ENCODE results near the gene LCN12.
A peak's percentile ranks its signal among the peaks of the same experiment; 100 is the strongest.

Gene LCN12

DNA sequence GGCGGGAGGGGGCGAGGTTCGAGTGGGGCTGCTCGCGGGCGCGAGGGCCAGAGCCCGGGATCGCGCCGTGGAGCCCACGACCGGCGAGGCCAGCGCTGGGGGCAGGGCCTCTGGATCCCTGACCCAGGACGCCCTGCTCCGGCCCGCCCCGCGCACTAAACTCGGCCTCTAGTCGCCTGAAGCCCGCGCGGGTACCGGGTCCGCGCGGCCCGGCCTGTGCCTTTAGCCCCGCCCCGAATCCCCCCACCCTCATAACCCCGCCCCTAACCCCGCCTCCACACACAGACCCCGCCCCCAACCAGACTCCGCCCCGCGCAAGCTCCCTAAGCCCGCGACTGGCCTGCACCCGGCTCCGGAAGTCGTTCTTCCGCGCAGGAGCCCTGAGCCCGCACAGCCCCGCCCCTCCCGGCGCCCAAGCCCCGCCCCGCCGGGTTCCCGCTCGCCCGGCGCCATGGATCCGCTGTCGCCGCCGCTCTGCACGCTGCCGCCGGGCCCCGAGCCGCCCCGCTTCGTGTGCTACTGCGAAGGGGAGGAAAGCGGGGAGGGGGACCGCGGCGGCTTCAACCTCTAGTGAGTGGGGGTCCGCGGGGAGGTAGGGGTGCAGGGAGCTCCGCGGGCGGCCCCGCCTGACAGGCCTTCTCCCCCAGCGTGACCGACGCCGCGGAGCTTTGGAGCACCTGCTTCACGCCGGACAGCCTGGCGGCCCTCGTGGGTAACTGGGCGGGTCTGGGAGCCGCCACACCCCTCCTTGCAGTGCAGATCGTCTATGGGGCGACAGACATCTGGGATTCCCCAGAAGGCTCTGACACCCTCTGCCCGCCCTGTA lies 40.1 kb downstream of the LCN12 start, which contains the start of gene PAXX:
PAXX (plus strand) TSS at position 430 of the 826 bp plus-strand sequence; CDS start at position 452, 22 bp downstream.
- peak; percentile 94 for DNase-seq

DNA sequence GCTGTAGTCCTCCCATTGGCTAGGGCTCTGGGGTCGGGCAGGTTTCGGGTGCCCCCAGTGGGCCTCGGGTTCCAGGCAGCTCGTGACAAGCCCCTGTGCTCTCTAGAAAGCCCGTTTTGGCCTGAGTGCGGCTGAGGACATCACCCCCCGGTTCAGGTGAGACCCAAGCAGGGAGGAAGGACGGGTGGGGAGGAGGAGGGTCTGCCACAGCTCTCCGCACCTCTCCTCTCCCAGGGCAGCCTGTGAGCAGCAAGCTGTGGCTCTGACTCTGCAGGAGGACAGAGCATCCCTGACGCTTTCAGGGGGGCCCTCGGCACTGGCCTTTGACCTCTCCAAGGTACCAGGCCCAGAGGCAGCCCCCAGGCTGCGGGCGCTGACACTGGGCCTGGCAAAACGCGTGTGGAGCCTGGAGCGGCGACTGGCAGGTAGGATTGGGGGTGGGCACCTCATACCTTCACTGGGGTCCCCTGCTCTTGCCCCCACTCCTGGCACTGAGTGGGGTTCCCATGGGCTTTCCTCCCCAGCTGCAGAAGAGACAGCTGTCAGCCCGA lies 40.8 kb downstream of the LCN12 start:
- no peak for DNase-seq

DNA sequence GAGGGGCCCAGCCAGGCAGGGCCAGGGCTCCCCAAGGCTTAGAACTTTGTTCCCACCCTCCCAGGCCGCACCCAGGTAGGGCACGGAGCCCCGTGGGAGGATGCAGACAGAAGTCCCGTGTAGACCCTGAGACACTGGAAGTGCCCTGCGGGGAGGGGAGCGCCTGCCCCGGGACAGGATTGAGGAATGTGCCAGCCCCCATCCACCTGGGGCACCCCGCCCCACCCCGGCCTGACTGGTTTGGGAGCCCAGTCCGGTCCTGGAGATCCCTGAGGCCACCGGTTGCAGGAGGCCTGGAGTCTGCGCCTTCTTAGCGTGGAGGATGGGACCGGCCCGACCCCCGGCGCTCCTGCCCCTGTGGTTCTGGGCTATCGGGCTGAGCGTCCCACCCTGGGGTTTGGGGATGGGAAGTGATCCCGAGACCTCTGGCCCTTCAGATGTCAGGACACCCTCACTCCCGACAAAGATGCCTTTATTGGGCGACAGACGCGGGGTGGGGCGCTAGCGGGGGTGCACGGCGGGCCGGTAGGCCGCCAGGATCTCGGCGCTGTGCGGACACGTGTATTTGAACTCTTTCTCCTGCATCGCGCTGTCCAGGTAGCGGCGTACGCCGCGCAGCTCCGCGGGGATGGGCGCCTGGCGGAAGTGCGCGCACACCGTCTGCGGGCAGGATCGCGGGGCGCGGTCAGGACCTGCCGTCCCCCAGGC lies 42.3 kb downstream of the LCN12 start:
- DNase-seq, result no peak

DNA sequence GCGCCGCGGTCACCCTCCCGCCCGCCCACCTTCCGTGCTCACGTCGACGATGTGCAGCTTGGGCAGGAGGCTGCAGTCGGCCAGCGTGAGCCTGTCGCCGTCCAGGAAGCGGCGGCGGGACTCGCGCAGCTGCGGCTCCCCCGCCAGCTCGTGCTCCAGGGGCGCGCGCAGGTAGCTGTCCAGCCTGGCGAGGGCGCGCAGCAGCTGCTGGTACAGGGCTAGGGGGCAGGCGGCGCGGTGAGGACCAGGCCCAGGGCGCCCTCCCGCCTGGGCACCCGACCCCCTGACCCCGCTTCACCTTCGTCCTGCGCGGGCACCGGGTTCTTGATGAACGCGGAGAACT lies 42.8 kb downstream of the LCN12 start:
- DNase-seq, result no peak

DNA sequence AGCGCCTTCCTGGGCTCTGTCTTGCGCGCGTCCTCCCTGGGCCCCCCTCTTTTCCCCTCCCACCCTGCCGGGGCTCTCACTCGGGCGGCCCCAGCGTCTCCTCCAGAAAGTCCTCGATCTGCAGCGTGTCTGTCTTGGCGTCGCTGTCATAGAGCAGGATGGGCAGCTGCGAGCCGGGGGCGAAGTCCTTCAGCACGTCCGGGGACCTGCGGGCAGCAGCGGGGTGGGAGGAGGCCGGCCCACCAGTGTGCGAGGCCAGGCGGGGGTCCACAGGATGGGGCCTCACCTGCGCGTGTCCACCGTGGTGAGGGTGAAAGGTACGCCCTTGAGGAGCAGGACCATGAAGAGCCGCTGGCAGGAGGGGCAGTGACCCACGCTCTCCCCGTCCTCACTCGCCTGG lies 43.3 kb downstream of the LCN12 start:
- DNase-seq, result no peak

DNA sequence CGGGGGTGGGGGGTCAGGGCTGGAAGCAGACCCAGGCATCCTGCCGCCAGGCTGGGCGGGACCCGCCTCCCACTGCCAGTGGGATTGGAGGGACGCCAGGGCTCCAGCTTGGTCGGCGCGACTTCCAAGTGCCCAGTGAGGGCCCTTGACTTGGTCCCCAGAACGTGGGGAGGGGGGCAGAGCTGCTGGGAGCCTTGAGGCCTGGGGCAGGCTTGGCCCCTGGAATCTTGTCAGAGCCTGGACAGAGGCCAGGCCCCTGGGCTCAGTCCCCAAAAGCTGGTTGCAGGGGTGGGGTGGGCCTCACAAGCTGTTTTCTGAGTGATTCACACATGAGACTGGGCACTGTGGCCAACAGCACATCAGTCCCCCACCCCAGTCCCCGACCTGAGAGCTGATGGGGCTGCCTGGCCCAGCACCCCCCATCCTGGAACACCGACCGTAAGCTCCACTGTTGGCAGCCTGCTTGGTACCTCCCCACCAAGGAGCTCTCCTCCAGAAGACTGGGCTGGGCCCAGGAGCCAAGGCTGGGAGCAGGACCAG lies 43.8 kb downstream of the LCN12 start:
- DNase-seq, result no peak

DNA sequence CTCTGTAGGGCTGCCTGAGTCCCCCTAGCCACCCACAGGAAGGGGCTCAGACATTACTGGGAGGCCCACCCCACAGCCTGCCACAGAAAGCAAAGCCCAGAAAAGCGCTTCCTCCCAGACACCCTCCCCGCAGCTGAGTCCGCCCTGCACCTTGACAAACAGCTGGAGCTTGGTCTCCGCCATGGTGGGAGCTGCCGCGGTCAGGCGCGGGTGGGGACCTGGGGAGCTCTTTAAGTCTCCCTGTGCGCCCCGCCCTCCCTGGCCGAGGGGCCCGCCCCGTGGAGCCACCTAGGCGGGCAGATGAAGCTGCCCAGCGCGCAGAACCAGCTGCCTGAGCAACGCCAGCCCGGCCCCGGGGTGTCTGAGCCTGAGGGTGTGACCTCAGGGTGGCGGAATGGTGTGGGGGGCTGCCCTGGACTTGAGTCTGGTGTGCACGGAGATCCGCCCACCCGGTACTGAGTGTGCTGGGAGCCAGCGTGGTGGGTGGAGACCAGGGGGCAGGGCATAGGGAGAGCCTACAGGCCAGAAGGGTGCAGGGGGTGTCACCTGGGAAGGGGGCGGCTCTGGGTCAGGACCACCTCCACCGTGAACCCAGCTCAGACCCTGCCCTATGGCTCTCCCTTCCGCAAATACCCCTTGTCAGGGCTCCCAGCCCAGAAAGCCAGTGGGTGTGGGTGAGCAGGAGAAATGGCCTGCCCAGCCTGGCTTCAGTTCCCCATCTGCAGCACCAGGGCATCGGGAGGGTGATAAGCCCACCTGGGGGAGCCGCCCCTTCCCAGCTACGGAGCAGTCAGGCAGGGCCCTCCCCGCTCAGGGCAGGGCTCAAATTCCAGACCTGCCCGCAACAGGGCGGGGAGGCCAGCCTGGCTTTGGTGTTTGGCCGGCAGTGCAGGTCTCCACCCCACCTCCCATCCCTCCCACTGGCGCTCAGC lies 44.6 kb downstream of the LCN12 start, which contains the start of gene CLIC3:
CLIC3 (minus strand) TSS at position 208 of the 932 bp plus-strand sequence; CDS start at position 183, 25 bp downstream.
- DNase-seq, result peak; percentile 66

DNA sequence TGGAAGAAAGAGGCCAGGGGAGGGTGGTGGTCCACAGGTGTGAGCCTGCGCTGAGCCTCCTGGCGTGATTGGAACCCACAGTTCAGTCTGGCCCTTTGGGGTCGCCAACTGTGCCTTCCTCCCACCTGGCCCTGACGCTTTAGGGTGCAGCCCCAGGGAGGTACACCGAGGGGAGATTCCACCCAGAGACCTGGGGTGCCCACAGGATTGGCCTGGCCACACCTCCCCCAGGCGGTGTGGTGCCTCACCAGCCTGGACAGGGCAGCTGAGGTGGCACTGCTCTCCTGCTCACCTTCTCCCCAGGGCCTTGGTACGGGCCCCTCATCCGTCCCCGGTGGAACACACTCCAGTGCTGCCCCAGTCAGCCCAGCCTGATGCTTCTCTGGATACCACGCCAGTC lies 45.3 kb downstream of the LCN12 start:
- no peak for DNase-seq

DNA sequence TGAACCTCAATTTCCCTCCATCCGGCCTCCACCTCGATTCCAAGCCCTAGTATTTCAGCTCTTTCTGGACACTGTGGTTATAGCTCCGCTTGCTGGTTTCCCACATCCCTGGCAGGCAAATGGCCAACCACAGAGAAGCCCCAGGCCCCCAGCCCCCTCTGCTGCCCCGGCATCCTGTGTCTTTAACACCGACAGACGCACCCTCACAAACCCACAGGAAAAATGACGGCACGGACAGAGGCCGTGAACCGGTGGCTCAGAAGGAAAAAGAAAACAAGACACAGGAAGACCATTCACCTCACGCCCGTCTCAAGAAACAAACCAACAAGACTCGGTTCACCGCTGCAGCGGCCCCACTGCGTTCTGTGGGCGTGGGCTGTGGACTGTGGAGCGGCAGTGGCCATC lies 45.8 kb downstream of the LCN12 start:
- peak; percentile 57 for DNase-seq

DNA sequence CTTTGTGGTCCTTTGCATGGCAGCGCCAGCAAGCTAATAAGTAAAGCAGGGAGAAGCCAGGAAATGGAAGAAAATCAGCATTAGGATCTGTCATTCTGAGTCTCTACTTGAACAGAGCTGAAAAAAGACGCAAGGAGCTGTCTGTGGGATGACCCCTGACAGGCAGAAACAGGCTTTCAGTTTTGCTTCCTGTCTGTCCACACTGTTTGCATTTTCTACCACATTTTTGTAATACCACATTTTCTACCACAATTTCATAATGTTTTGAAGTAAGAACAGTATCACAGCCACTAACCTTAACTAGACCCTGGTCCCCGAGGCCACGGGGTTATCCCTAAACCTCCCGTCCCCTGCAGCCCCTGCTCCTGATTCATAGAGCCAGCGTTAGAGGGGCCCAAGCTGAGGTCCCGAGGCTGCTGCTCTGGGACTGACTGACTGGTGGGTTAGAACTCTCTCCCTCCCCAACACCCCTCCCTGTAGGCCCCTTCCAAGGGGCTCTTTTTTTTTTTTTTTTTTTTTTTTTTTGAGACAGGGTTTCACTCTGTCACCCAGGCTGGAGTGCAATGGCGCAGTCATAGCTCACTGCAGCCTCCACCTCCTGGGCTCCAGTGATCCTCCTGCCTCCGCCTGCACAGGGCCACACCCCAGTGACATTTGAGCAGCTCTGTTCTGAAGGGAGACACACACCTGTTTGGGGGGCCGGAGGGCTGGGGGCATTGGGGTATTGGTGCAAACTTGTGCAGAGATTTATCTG lies 48.3 kb downstream of the LCN12 start:
- peak; percentile 52 for DNase-seq

DNA sequence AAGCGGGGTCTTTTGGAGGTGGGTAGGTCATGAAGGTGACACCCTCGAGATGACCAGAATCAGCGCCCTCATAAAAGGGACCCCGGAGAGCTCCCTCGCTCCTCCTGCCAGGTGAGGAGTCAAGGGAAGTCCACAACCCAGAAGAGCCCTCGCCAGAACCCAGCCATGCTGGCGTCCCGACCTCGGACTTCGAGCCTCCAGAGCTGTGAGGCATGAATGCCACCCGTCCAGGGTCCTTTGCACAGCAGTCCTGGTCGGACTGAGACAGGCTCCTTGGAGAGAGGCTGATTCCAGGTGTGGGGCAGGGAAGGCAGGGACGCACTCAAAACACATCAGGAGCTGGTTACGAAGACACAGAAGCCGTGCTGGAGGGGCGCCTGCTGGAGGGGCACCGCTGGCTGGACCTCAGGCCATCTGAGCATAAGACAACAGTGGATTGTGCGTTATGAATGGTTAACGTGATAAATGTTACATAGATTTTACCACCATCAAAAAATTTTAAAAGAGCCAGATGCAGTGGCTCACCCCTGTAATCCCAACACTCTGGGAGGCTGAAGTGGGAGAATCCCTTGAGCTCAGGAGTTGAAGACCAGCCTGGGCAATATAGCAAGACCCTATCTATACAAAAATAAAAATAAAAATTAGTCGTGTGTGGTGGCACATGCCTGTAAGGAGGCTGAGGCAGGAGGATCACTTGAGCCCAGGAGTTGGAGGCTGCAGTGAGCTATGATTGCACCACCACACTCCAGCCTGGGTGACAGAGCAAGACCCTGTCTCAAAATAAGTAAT lies 50.0 kb downstream of the LCN12 start:
- no peak for DNase-seq

DNA sequence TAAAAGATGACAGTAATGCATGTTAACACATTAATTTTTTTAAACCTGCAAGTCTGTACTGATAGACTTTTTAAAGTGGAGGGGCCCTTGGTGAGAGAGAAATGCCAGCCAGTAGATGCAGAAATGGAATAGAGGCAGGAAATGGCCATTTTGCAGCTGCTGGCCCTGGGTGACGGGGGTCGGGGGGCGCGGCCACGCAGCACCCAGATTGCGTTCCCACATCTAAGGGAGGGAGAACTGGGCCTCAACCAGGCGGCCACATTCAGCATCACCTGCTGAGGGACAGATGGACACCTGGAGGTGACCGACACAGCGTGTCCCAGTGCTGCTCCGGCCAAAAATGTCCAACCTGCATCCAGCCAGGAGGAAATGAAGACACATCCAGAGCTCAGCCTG lies 50.6 kb downstream of the LCN12 start:
- DNase-seq, result no peak

DNA sequence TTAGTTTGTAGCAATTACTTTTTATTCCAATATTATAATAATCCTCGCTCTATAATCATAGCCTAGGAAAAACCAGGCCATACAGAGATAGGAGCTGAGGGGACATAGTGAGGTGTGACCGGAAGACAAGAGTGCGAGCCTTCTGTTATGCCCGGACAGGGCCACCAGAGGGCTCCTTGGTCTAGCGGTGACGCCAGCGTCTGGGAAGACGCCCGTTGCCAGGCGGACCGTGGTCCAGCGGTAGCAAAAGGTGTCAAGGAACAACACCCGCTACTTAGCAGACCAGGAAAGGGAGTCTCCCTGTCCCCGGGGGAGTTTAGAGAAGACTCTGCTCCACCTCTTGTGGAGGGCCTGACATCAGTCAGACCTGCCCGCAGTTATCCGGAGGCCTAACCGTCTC lies 52.2 kb downstream of the LCN12 start:
- peak; percentile 32 for DNase-seq
